Mucosa of stomach (tissue), 1 donor: ENCODE results near the gene DPEP2NB.
"Not testable (repeated sequence)": the region's sequence is repeated elsewhere in the genome, so short reads cannot be mapped to it uniquely, and the experiment has no call there.

Experiments
- H3K27me3 ChIP-seq: one replicate; pipeline ENCODE4 v1.7.0; 2013; ENCODE audit warnings: mild to moderate bottlenecking, low read length; ENCODE audit not compliant: control insufficient read depth, insufficient read depth
- H3K36me3 ChIP-seq: one replicate; pipeline ENCODE4 v1.7.0; 2013; ENCODE audit warnings: low read length; ENCODE audit not compliant: control insufficient read depth, insufficient read depth
- H3K4me1 ChIP-seq: one replicate; pipeline ENCODE4 v1.7.0; 2013; ENCODE audit warnings: mild to moderate bottlenecking, low read length; ENCODE audit not compliant: control insufficient read depth, insufficient read depth
- H3K4me3 ChIP-seq: one replicate; pipeline ENCODE4 v1.7.0; 2013; ENCODE audit warnings: low read length
- H3K9ac ChIP-seq: one replicate; pipeline ENCODE4 v1.7.0; 2013; ENCODE audit warnings: mild to moderate bottlenecking, low read length, moderate library complexity
- H3K9me3 ChIP-seq: one replicate; pipeline ENCODE4 v1.7.0; 2013; ENCODE audit warnings: mild to moderate bottlenecking, low read length, moderate library complexity; ENCODE audit not compliant: control insufficient read depth
- donor health status: Pancreatic carcinoma.

DPEP2NB gene

GRCh38 chr16:68005786-68006286, 9.9 kb downstream of the DPEP2NB start:
- Histone ChIP-seq H3K4me1 (no peaks in the 10 kb centered on the region), H3K27me3 (peaks cover 2% of the 10 kb centered on the region), H3K4me3 (no peak overlapping the region), H3K36me3 (no peaks in the 10 kb centered on the region), H3K9ac (no peak overlapping the region), H3K9me3 (no peaks in the 10 kb centered on the region)

DNA sequence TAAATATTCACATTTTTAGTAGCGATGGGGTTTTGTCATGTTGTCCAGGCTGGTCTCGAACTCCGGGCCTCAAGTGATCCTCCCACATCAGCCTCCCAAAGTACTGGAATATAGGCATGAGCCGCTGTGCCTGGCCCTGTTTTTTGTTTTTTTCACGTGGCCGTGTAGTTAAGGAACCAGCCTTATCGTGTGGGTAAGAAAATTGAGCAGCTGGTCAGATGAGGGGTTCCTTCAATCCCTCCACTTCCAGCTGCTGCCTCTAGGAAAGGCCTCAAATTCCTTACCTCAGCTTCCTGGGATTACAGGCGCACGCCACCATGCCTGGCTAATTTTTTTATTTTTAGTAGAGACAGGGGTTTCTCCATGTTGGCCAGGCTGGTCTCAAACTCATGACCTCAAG, 10.5 kb downstream of the DPEP2NB start:
- no peaks in the 10 kb centered on the region for H3K4me1 ChIP-seq
- no peak overlapping the region for H3K9ac ChIP-seq
- H3K36me3 ChIP-seq = no peaks in the 10 kb centered on the region
- peaks cover 2% of the 10 kb centered on the region for H3K27me3 ChIP-seq
- H3K9me3 ChIP-seq = no peaks in the 10 kb centered on the region
- H3K4me3 ChIP-seq = no peak overlapping the region

GRCh38 chr16:68003031-68003430, 12.7 kb downstream of the DPEP2NB start:
- Histone ChIP-seq H3K9me3 (no peaks in the 10 kb centered on the region), H3K4me1 (no peaks in the 10 kb centered on the region), H3K27me3 (peaks cover 2% of the 10 kb centered on the region), H3K9ac (no peak overlapping the region), H3K36me3 (no peaks in the 10 kb centered on the region), H3K4me3 (no peak overlapping the region)

DNA sequence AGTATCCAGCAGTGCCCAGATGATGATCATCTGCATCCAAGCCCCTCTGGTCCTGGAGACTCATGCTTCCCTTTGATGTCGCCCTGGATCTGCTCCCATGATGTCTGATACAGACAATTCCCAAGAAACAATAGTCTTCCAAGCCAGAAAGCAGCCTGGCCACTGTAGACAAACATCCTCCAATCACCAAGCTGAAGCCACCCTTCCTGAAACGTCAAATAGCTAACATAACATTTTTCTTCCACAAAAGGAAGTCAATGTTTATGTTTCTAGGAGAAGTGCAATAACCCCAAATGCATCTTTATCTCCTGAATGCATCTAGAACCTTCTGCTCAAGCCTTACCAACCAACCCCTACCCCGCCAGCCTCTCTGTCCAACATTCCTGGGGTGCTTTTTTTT, 15.3 kb downstream of the DPEP2NB start:
- Histone ChIP-seq H3K9ac (no peak overlapping the region), H3K36me3 (no peaks in the 10 kb centered on the region), H3K27me3 (peaks cover 2% of the 10 kb centered on the region), H3K4me1 (no peaks in the 10 kb centered on the region), H3K9me3 (no peaks in the 10 kb centered on the region), H3K4me3 (no peak overlapping the region)

DNA sequence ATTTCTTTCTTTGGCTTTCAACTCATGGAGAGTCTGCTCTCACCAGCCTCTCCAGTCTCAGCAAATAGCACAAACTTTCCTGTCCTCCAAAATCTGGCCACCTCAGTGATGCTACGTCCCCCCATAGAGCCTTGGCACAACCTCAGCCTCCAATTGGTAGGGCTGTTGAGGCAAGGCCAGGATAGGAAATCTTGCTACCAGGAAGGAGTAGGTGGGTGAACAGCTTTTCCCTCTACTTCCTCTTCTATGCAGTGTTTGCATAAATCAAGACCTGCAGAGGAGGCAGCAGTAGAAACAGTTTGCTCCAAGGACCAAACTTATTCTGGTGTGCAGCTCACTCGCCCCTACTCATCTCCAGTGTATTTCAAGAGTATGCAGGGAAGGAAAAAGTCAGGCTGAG, 15.7 kb downstream of the DPEP2NB start:
- Histone ChIP-seq H3K36me3 (no peaks in the 10 kb centered on the region), H3K27me3 (peaks cover 2% of the 10 kb centered on the region), H3K9me3 (no peaks in the 10 kb centered on the region), H3K9ac (no peak overlapping the region), H3K4me3 (no peak overlapping the region), H3K4me1 (no peaks in the 10 kb centered on the region)

DNA sequence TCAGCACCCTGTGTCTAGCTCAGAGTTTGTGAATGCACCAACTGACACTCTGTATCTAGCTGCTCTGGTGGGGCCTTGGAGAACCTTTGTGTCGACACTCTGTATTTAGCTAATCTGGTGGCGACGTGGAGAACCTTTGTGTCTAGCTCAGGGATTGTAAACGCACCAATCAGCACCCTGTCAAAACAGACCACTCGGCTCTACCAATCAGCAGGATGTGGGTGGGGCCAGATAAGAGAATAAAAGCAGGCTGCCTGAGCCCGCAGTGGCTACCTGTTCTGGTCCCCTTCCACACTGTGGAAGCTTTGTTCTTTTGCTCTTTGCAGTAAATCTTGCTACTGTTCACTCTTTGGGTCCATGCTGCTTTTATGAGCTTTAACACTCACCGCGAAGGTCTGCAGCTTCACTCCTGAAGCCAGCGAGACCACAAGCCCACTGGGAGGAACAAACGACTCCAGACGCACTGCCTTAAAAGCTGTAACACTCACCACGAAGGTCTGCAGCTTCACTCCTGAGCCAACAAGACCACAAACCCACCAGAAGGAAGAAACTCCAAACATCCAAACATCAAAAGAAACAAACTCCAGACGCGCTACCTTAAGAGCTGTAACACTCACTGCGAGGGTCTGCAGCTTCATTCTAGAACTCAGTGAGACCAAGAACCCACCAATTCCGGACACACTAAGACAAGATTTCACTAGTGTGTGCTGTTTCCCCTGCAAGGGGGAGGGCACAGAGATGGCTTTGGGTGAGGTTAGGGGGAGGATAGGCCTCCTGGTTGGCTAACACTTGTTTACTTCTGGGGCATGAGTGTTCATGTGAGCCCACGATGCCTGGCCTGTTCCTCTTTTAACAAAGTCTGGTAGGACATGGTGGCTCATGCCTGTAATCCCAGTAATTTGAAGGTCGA, 16.7 kb downstream of the DPEP2NB start, which contains the start of gene DPEP2:
DPEP2 (minus strand) TSS at position 706 of the 910 bp plus-strand sequence. CDS start 6,272 bp downstream, outside the sequence.
- not testable (repeated sequence) for H3K9me3 ChIP-seq, H3K9ac ChIP-seq, H3K4me1 ChIP-seq, H3K4me3 ChIP-seq, H3K27me3 ChIP-seq, H3K36me3 ChIP-seq

DNA sequence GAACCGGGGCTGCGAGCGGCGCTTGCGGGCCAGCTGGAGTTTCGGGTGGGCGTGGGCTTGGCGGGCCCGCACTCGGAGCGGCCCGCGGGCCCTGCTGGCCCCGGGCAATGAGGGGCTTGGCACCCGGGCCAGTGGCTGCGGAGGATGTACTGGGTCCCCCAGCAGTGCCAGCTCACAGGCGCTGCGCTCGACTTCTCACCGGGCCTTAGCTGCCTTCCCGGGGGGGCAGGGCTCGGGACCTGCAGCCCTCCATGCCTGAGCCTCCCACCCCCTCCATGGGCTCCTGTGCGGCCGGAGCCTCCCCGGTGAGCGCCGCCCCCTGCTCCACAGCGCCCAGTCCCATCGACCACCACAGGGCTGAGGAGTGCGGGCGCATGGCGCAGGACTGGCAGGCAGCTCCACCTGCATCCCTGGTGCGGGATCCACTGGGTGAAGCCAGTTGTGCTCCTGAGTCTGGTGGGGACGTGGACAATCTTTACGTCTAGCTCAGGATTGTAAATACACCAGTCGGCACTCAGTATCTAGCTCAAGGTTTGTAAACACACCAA, 17.4 kb downstream of the DPEP2NB start:
- H3K27me3 ChIP-seq, H3K4me1 ChIP-seq, H3K36me3 ChIP-seq, H3K9ac ChIP-seq, H3K4me3 ChIP-seq, H3K9me3 ChIP-seq: not testable (repeated sequence)

- peaks cover 8% of the 10 kb centered on the region for H3K27me3 ChIP-seq
- no peak overlapping the region for H3K9ac ChIP-seq
- H3K4me3 ChIP-seq = no peak overlapping the region
- H3K9me3 ChIP-seq = no peaks in the 10 kb centered on the region
- peaks cover 15% of the 10 kb centered on the region for H3K4me1 ChIP-seq
- H3K36me3 ChIP-seq = no peaks in the 10 kb centered on the region
These were observed 19.0 kb downstream of the DPEP2NB start for GRCh38 chr16:67996666-67997065.

GRCh38 chr16:67995423-67995822, 20.3 kb downstream of the DPEP2NB start:
- Histone ChIP-seq H3K9me3 (no peaks in the 10 kb centered on the region), H3K4me1 (peaks cover 15% of the 10 kb centered on the region), H3K4me3 (no peak overlapping the region), H3K36me3 (no peaks in the 10 kb centered on the region), H3K9ac (no peak overlapping the region), H3K27me3 (peaks cover 8% of the 10 kb centered on the region)

DNA sequence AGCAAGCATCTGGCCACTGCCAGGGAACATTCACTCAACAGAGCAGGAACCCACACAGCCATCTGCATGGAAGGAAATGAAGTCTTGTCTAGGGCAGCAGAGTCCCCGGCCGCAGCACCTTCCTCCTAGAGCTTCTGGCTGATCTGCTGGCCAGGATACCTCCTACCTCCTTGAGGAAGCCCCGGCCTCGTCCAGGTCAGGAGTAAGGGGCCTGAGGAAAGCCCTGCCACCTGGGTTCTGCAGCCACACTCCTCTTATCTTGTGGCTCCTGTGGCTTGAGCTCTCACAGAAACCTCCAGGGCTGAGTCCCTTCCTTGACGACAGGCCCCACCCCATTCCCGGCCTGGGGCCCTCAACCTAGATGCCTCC, 21.7 kb downstream of the DPEP2NB start:
- H3K4me1 ChIP-seq = peaks cover 15% of the 10 kb centered on the region
- H3K27me3 ChIP-seq, H3K4me3 ChIP-seq, H3K36me3 ChIP-seq, H3K9me3 ChIP-seq: not testable (repeated sequence)
- H3K9ac ChIP-seq = peak overlapping the region; percentile 62

GRCh38 chr16:67993207-67994039, 22.3 kb downstream of the DPEP2NB start:
- Histone ChIP-seq H3K4me1 (peaks cover 15% of the 10 kb centered on the region), H3K36me3 (no peaks in the 10 kb centered on the region), H3K9me3 (no peaks in the 10 kb centered on the region), H3K4me3 (peak overlapping the region; percentile 25), H3K27me3 (peaks cover 8% of the 10 kb centered on the region), H3K9ac (peak overlapping the region; percentile 62)
